GM12892 (cell line): ENCODE data around the gene TBC1D13.

ENCODE experiments used
- DNase-seq: peaks from one replicate; pipeline ENCODE4 v3.0.0; 2011; ENCODE audit not compliant: insufficient read length
- FAIRE-seq: peaks from 2 replicates; lab custom pipeline; 2011; peaks lifted over from hg19 to GRCh38; lab: Jason Lieb, UNC
- POLR2A ChIP-seq: IDR thresholded peaks from 2 replicates; pipeline ENCODE4 v1.6.1; 2011; ENCODE audit warnings: low read depth, low read length, control low read depth
- POLR2AphosphoS5 ChIP-seq: IDR thresholded peaks from 2 replicates; pipeline ENCODE4 v1.6.1; 2011; ENCODE audit warnings: low read depth, low read length, control low read depth
- TAF1 ChIP-seq: IDR thresholded peaks from 2 replicates; pipeline ENCODE4 v1.6.1; 2011; ENCODE audit warnings: low read depth, mild to moderate bottlenecking, control low read depth, low read length, borderline replicate concordance

TBC1D13 gene

DNA sequence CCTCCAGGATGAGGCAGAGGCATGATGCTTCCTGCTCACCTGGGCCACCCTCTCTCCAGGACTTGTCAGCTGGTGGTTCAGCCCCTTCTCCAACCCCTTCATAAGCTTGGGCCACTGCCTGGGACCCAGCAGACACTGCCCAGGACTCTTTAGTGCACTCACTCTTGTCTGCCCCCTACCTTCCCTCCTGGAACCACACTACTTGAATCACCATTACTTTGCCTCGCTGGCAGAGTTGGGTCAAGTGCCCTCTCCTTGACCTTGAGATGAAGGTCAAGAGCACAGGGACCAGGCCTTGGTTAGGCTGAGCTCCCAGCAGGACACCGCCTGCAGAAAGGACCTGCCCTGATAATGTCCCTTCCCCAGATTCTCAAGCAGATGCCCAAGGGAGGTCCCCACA is 22.8 kb downstream of the TBC1D13 start:
- no peak for TF ChIP-seq POLR2AphosphoS5
- 0 out of 2 replicates have a peak, but pooled peaks have one; percentile 26 for TF ChIP-seq POLR2A
- DNase-seq (no peak), FAIRE-seq (no peak)

- DNase-seq, result no peak
- FAIRE-seq, result no peak
- TF ChIP-seq POLR2AphosphoS5, result no peak
- TF ChIP-seq TAF1, result no peak
- no peak for TF ChIP-seq POLR2A
These were observed 23.8 kb downstream of the TBC1D13 start for GRCh38 chr9:128810873-128811272.

- peak; percentile 73 for TF ChIP-seq POLR2AphosphoS5
- TF ChIP-seq POLR2A, result peak; percentile 72; the same call in 1 of the 2 replicates
- TF ChIP-seq TAF1, result peak; percentile 59; the same call in 1 of the 2 replicates
- peak; percentile 98 for FAIRE-seq
- DNase-seq, result peak; percentile 99
These were observed 31.2 kb downstream of the TBC1D13 start, which contains the start of gene ENDOG for GRCh38 chr9:128818099-128818838. ENDOG (plus strand) TSS chr9:128818500; CDS start chr9:128818685, 185 bp downstream.

- TF ChIP-seq POLR2AphosphoS5 (no peak), POLR2A (peak; percentile 40; the same call in 1 of the 2 replicates)
- DNase-seq (peak; percentile 62), FAIRE-seq (peak; percentile 67)
These were observed 32.0 kb downstream of the TBC1D13 start for GRCh38 chr9:128818839-128819715.

GRCh38 chr9:128819716-128820664 is 32.9 kb downstream of the TBC1D13 start:
- TF ChIP-seq POLR2AphosphoS5, result no peak
- no peak for TF ChIP-seq TAF1
- no peak for TF ChIP-seq POLR2A
- FAIRE-seq (no peak), DNase-seq (no peak)

DNA sequence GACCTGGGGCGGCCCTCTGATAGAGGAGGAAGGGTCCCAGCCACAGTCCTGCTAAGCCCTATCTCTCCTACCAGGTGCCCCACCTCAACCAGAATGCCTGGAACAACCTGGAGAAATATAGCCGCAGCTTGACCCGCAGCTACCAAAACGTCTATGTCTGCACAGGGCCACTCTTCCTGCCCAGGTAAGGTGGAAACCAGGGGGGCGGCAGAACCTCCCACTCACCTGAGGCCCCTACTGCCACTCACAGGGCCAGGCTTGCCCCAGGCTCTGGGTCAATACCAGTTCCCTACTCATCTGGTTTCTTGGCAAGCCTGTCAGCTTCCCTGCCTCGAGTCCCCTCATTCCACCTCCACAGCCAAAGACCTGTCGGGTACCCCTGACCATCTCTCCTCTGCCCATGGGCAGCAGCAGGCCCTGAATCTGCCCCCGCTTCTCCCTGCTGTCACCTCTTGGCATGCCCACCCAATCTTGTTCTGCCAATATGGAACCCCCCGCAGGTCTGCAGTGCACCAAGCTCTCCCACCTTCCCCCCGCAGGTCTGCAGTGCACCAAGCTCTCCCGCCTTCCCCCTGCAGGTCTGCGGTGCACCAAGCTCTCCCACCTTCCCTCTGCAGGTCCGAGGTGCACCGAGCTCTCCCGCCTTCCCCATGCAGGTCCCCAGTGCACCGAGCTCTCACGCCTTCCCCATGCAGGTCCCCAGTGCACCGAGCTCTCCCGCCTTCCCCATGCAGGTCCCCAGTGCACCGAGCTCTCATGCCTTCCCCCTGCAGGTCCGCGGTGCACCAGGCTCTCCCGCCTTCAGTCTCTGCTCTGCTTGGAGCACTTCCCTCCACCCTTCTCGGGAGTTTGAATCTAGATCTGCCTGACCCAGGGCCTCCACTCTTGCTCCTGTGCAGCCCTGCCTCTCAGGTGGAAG is 33.9 kb downstream of the TBC1D13 start:
- TF ChIP-seq TAF1, result no peak
- peak; percentile 70 for TF ChIP-seq POLR2AphosphoS5
- TF ChIP-seq POLR2A, result peak; percentile 51; the same call in 1 of the 2 replicates
- no peak for FAIRE-seq
- no peak for DNase-seq

GRCh38 chr9:128821584-128822406 is 34.7 kb downstream of the TBC1D13 start:
- TF ChIP-seq TAF1 (no peak), POLR2AphosphoS5 (no peak; the same call in 1 of the 2 replicates), POLR2A (no peak)
- no peak for FAIRE-seq
- DNase-seq, result no peak

DNA sequence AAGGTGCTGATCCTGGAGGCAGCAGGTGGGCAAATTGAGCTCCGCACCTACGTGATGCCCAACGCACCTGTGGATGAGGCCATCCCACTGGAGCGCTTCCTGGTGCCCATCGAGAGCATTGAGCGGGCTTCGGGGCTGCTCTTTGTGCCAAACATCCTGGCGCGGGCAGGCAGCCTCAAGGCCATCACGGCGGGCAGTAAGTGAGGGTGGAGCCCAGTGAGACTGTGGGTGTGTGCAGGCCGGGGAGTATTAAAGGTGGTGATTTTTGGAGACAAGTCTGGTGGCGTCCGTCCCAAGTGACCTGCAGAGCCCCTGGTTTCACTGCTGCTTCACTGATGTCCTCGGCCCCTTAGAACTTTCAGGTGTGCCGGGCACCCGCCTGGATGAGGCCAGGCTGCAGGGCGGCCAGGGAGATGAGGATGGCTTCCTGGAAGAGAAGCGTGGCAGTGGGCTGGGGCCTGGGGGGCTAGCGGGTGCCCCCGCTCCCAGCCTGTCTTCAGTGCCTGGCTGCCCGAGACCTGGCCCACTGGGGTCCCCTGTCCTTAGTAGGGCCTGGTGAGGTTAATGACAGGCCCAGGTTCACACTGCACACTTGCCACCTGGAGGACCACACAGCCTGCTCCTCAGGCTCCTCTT is 35.5 kb downstream of the TBC1D13 start:
- DNase-seq (no peak), FAIRE-seq (no peak)
- TF ChIP-seq TAF1 (no peak), POLR2A (no peak), POLR2AphosphoS5 (no peak)
